Inferior parietal cortex (tissue), 1 donor: ENCODE data around the gene FAM186B.

Source experiments
- DNase-seq: peaks from one replicate; pipeline ENCODE4 v3.0.0-alpha.2; 2016; ENCODE audit errors: extremely low spot score

The FAM186B gene

DNA sequence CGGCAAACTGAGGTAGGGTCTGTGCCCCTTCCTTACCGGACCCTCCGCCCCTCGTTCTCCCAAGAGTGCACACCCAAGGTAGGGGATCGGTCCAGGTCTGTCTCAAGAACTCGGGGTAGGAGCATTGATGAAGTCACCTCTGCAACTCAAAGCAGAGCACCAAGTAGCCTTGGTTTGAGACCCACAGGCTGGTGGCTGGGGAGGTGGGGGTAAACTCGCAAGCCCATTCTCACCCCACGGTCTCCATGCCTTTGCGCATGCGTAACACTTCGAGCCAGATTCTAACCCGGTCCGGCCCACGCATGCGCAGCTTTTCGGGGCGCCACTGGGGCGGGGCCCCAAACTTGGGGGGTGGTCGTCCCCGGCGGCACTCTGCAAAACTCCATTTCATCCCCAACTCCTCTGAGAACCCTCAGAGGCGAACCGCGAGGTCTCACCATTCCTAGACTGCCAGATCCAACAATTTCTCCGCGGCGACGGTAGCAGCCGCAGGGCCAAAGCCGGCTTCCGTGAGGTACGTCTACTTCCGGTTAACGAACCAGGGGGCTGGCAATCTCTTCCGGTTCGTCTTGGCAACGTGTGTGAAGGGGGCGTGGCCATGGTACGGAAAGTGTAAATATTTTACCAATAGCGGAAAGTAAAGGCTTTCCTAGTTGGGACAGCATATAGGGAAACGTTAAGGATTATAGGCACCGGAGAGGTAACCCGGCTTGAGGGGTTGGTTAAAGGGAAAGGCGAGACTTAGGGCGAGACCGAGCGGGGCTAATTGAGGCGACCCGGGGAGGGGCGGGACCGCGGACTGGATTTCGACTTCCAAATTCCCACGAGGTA is 37.6 kb downstream of the FAM186B start, which contains the start of gene MCRS1:
MCRS1 (minus strand) TSS at position 532 of the 831 bp plus-strand sequence. CDS start 1,411 bp downstream, outside the sequence.
- DNase-seq, result peak; percentile 97

- DNase-seq, result no peak
These were observed 38.2 kb downstream of the FAM186B start for GRCh38 chr12:49567302-49567610.

GRCh38 chr12:49566361-49566760 is 39.1 kb downstream of the FAM186B start:
- DNase-seq, result no peak

DNA sequence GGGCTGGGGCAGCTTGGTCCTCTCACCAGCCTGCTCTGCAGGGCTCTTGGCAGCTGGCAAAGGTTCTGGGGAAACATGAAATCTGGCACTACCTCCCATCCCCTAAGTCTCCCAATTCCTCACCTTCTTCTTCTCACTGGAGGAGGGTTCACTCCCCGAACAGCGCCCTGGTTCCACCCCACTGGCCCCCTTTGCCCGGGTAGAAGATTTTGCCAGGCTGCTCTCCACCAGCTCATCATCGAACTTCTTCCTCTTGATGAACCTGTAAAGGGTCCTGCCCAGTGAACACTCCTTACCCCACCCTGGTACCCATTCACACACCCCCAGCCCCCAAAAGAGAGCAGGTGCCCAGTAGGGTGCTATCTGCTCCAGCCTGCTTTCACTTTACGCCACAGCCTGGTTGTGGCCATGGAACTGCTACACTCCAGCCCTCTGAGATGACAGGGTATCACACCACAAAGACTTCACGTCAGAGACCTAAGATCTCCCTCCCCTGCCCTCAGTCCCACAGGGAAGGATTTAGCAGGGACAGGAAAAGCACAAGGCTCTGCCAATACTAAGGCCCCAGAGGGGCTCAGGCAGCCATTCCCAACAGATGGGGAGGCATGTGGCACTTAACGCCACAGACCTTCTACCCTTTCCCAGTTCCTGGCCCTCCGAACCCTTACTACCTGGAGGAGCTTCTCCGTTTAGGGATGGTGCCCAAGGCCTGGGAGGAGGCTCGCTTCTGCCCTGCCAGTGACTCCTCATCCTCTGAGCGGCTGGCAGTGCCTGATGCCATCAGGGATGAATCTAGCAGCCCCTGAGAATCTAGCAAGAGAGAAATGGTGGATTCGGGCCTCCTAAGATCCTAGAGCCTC is 39.8 kb downstream of the FAM186B start:
- no peak for DNase-seq

DNA sequence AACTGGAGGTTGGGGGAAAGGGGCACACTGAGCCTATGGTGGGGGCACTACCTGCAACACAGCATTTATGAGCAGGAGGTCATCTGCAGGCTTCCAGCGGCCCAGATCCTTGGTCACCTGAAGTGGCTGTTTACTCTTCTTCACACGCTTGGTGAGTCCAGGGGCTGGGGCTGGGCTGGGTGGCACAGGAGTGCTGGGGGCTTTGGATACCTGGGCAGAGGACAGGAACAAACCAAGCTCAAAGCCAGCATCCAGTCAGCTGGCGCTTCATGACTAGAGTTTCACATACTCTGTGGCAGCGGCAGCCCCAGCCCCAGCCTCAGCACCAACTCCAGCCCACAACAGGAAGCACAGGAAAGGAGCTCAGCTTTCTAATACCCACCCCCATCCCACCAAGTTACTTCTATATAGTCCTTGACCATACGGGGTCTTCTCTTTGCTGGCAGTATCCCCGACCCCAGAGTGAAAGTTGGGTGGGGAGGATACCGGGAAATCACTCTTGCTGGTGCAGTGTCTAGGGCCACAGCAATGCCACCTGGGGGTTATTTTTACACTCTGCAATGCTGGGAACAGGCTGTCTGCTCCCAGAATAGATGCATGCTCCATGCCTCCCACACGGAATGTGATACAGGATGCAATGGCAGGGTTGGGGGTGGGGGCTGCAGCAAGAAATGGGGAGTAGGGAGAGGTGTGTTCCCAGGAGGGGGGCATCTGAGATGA is 40.6 kb downstream of the FAM186B start:
- DNase-seq, result no peak

DNA sequence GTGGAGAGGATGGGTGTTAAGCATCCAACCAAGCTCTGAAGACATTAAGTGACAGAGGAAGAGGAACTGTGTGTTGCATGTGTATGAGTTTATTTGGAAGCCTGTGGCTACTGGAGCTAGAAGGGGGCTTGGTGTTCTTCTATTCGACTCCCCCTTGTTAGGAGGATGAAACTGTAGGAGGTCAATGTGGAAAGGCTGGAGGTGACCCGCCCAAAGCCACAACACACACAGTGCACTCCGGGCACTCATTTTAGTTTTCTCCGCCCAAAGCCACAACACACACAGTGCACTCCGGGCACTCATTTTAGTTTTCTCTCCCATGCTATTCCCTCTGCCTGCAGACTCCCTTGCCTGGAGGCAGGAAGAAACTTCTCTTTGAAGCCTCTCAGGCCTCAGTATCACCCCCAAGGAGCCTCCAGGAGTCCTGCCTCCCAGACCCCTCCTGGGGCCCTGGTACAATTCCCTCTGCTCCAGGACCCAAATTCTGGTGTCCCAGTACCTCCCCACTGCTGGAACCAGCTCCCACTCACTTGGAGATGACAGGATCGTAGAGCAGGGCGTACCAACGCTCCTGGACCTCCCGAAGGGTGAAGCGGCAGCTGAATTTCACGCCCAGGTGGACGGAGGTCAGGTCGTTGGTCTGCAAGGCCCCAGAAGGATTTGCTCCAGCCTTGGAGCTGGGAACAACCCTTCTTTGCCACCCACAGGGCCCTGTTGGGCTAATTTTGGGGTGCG is 41.3 kb downstream of the FAM186B start:
- no peak for DNase-seq

GRCh38 chr12:49562831-49563230 is 42.6 kb downstream of the FAM186B start:
- DNase-seq, result no peak

DNA sequence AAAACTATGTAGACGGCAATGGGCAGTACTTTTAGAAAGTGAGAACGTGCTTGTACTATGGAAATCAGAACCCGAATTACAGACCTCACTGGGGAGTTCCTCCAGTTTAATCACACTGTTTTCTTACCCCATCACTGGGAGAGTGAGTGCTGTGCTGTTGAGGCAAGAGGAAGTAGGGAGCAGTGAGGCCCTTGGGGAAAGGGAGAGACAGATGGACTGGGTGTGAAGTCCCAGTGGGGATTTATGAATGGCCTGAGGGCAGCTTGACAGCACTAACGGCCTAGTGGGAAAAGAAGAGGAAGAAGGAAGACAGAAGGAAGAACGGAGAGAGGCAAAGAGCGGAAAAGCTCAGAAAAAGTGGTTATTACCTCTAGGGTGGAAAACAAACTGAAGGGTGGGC is 43.2 kb downstream of the FAM186B start:
- no peak for DNase-seq

- DNase-seq, result no peak
These were observed 44.7 kb downstream of the FAM186B start for GRCh38 chr12:49560695-49561094.

- DNase-seq, result no peak
These were observed 46.3 kb downstream of the FAM186B start for GRCh38 chr12:49559011-49559675.

DNA sequence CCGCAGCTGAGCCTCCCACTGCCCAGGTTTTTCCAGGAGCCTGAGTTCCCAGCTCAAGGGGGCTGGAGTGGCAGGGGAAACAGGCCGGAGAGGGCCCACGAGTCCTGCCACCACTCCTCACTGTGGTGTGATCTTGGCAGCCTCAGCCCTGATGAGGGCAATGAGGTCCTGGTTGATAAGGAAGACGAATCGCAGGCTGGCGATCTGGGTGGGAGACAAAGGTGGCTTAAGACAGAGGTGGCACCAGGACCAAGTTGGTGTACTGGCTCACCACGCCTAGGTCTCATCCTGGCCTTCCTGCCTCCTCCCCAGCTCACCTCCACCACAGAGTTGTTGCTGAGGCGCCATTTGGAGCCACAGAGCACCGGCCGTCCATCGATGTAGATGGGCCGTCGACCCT is 46.9 kb downstream of the FAM186B start:
- no peak for DNase-seq

DNA sequence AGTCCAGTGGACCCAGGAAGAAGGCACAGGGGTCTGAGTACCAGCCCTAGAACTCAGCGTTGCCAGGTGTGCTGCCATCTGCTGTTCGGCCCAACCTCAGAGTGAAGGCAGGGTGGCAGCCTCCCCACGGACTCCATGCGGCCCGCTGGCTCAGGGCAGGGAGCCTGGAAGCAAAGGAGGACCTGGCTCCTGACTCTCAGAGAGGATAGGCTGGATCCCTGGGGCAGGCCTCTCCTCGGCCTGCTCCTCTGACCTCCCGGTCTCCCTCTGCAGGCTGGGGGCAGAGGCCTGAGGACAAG is 47.6 kb downstream of the FAM186B start:
- no peak for DNase-seq

- DNase-seq, result no peak
These were observed 48.1 kb downstream of the FAM186B start for GRCh38 chr12:49557187-49557916.

- no peak for DNase-seq
These were observed 48.9 kb downstream of the FAM186B start for GRCh38 chr12:49556391-49557186.

- DNase-seq, result no peak
These were observed 49.6 kb downstream of the FAM186B start for GRCh38 chr12:49555631-49556390.

- no peak for DNase-seq
These were observed 51.2 kb downstream of the FAM186B start for GRCh38 chr12:49554266-49554665.

DNA sequence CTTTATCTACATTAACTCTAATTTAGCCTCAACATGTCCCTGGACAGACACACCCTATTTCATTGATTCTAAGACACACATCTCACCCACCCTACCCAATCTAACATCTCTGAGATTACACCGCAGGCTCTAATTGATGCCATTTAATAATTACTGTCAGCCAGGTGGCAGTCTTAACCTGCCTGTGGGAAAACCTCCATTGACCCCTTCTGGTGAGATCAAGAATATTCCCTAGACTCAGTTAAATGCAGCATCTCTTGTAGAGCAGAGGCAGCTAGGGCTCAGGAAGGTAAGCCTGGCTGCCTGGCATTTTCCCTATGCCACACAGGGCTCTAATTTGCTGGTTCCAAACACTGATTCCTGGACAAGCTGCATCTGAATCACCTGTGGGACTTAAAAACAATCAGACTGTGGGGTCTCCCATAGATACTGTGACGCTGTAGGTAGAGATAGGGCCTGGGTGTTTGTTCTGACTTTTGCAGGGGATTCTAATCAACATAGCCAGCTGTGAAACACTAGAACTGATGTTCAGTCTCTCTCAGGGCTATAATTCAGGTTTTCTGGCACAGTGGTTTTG is 51.8 kb downstream of the FAM186B start:
- no peak for DNase-seq

GRCh38 chr12:49552899-49553298 is 52.5 kb downstream of the FAM186B start:
- DNase-seq, result no peak

DNA sequence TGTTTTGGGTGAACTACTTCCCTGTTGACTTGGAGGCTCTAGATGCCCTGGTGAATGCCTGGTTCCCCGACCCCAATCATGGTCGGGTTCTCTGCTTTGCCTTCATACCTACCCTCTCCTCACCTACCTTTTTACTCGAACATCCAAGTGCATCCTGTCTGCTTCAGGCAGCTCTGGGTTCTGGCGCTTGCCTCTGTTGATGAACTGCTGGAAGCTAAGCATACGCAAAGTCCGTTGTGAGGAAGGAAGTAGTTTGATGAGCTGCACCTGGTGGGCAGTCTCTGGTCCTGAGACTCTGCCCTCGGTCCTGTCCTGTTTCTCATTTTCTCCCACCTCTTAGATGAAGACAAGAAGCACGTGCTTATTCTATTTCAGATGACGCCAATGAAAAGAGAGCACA is 53.0 kb downstream of the FAM186B start:
- no peak for DNase-seq
